Superior temporal gyrus (tissue), 1 donor: ENCODE data around the gene IQCC.

Source experiments
- DNase-seq: peaks from one replicate; pipeline ENCODE4 v3.0.0-alpha.2; 2016; ENCODE audit errors: extremely low spot score

IQCC gene

GRCh38 chr1:32257227-32257508 lies 51.7 kb downstream of the IQCC start:
- no peak for DNase-seq
